IPS-NIHi7 (cell line): Measurements from ENCODE around the gene CCDC88A.

Source experiments
- DNase-seq: peaks from one replicate; pipeline ENCODE4 v3.0.0; 2012; ENCODE audit warnings: mixed read lengths; ENCODE audit errors: extremely low spot score

The CCDC88A gene

GRCh38 chr2:55239656-55240222 is 179.9 kb downstream of the CCDC88A start:
- DNase-seq, result no peak
